Naive thymus-derived CD4-positive, alpha-beta T cell (primary cell): ENCODE measurements around the gene ZNF618. TPM values are rescaled to one million over a fixed set of nuclear protein-coding genes. Genes with fewer than 3 reads are reported as not detected.

Experiments
- ATAC-seq: fragments of 150-1000 bp; cut with Tn5 transposase; 2 replicates; pipeline ENCODE4 v1.10.0; 2021; ENCODE audit warnings: mild to moderate bottlenecking, moderate library complexity
- CTCF ChIA-PET: fragments of 350-600 bp; sonication (Branson Sonifier 250); formaldehyde crosslinking; loops from one replicate; lab custom pipeline; 2021; ENCODE audit warnings: antibody characterized with exemption; lab: Charles Lee
- POLR2A ChIA-PET: fragments of 350-600 bp; sonication (Branson Sonifier 250); formaldehyde crosslinking; loops from one replicate; lab custom pipeline; 2021; ENCODE audit warnings: antibody characterized with exemption, inconsistent platforms; lab: Charles Lee
- DNase-seq, 9 donors: peaks; one replicate each; pipeline versions ENCODE4 v3.0.0 to v3.0.0-alpha.2; 2020 to 2022; ENCODE audit warnings: mixed read lengths in 1 of 9
- H3K27ac ChIP-seq: one replicate; pipeline ENCODE4 v1.7.0; 2013; ENCODE audit warnings: mild to moderate bottlenecking, low read depth, low read length, moderate library complexity
- H3K27me3 ChIP-seq, 2 donors: one replicate each; pipeline ENCODE4 v1.7.0; 2013; ENCODE audit warnings: low read length in 2 of 2, mild to moderate bottlenecking in 2 of 2, moderate library complexity in 2 of 2; ENCODE audit not compliant: control insufficient read depth in 2 of 2, insufficient read depth in 2 of 2
- H3K36me3 ChIP-seq, 3 experiments: 1 replicate in 2 of 3; 2 replicates in 1 of 3; pipeline ENCODE4 v1.7.0; 2013; ENCODE audit warnings: low read length in 3 of 3, mild to moderate bottlenecking in 3 of 3, moderate library complexity in 1 of 3; ENCODE audit not compliant: insufficient read depth in 3 of 3, control insufficient read depth in 2 of 3
- H3K4me1 ChIP-seq, 2 donors: one replicate each; pipeline ENCODE4 v1.7.0; 2013; ENCODE audit warnings: low read length in 2 of 2, mild to moderate bottlenecking in 2 of 2, moderate library complexity in 1 of 2; ENCODE audit not compliant: control insufficient read depth in 2 of 2, insufficient read depth in 2 of 2
- H3K4me3 ChIP-seq: 2 replicates; pipeline ENCODE4 v1.7.0; 2013; ENCODE audit warnings: mild to moderate bottlenecking, low read length
- H3K9me3 ChIP-seq, 3 experiments: 1 replicate in 2 of 3; 2 replicates in 1 of 3; pipeline ENCODE4 v1.7.0; 2013; ENCODE audit warnings: low read length in 3 of 3; ENCODE audit not compliant: control insufficient read depth in 2 of 3
- H3K27ac Mint-ChIP-seq, 9 donors: one replicate each; pipeline ENCODE4 v1.8.0; 2020 to 2022; ENCODE audit warnings: mixed read lengths in 9 of 9, mild to moderate bottlenecking in 8 of 9, moderate library complexity in 5 of 9, inconsistent platforms in 2 of 9
- H3K27me3 Mint-ChIP-seq, 5 donors: one replicate each; pipeline ENCODE4 v1.8.0; 2021 to 2022; ENCODE audit warnings: mixed read lengths in 5 of 5, mild to moderate bottlenecking in 1 of 5
- H3K36me3 Mint-ChIP-seq, 5 donors: one replicate each; pipeline ENCODE4 v1.8.0; 2020 to 2022; ENCODE audit warnings: mixed read lengths in 5 of 5, mild to moderate bottlenecking in 3 of 5, inconsistent platforms in 1 of 5
- H3K4me1 Mint-ChIP-seq, 7 donors: one replicate each; pipeline ENCODE4 v1.8.0; 2020 to 2022; ENCODE audit warnings: mixed read lengths in 7 of 7, mild to moderate bottlenecking in 3 of 7, inconsistent platforms in 1 of 7
- H3K4me3 Mint-ChIP-seq, 10 donors: one replicate each; pipeline ENCODE4 v1.8.0; 2020 to 2022; ENCODE audit warnings: mild to moderate bottlenecking in 10 of 10, mixed read lengths in 10 of 10, moderate library complexity in 6 of 10, inconsistent platforms in 2 of 10
- H3K9me3 Mint-ChIP-seq, 11 donors: one replicate each; pipeline ENCODE4 v1.8.0; 2020 to 2022; ENCODE audit warnings: mixed read lengths in 11 of 11, mild to moderate bottlenecking in 4 of 11, inconsistent platforms in 1 of 11, moderate library complexity in 1 of 11
- intact Hi-C, 2 donors: fragments of 100-400 bp; cut with micrococcal nuclease; formaldehyde crosslinking; loops; one replicate each; pipeline ENCODE4 v1.15.1; 2023
- polyA plus RNA-seq, 2 donors: library from polyadenylated mRNA; unstranded; fragments of 300-500 nt; fragmentation: Illumina TruSeq; gene quantifications; one replicate each; pipeline ENCODE4 v1.2.3, GENCODE V29; 2021
- total RNA-seq, 6 experiments: library from RNA in 5 of 6; stranded (reverse) in 5 of 6; gene quantifications; 1 replicate in 5 of 6; 2 replicates in 1 of 6; pipeline ENCODE4 v1.2.3 and lab custom pipeline; 2021 to 2026

Gene ZNF618
- total and polyA plus RNA-seq, 7 experiments from 2014 or later: 0.17 to 3.3 (median 1.1) TPM

DNA sequence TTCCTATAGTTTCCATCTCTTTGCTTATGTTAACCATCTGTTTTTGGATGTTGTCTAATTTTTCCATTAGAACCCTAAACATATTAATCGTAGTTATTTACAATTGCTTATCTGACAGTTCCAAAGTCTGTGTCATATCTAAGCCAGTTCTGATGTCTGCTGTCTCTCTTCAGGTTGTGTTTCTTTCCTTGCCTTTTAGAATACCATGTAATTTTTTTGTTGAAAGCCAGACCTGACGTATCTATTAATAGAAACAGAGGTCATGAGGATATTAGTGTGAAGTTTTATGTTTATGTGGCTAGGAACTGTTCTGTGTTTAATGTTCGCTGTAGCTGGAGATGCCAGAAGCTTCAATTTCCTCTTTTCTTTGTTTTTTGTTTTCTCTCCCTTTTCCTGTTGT is 52.2 kb downstream of the ZNF618 start:
- Histone ChIP-seq H3K27me3 (no peaks in the 10 kb centered on the region), H3K4me3 (no peak overlapping the region), H3K36me3 (no peaks in the 10 kb centered on the region), H3K9me3 (no peaks in the 10 kb centered on the region), H3K4me1 (no peaks in the 10 kb centered on the region), H3K27ac (no peak overlapping the region)
- ChIA-PET POLR2A (no interaction called here), CTCF (no interaction called here)
- ATAC-seq (no peak), DNase-seq (no peak)
- peaks cover 0 to 17% (median 0%) of the 10 kb centered on the region in 5 donors for H3K27me3 Mint-ChIP-seq
- H3K36me3 Mint-ChIP-seq: peaks cover 0 to 5% (median 3%) of the 10 kb centered on the region in 5 donors
- no peaks in the 10 kb centered on the region for H3K4me1 Mint-ChIP-seq
- peaks cover 0 to 40% (median 9%) of the 10 kb centered on the region in 11 donors for H3K9me3 Mint-ChIP-seq
- no peak overlapping the region for H3K4me3 Mint-ChIP-seq
- intact Hi-C loops: no loop called here
- H3K27ac Mint-ChIP-seq: no peak overlapping the region

DNA sequence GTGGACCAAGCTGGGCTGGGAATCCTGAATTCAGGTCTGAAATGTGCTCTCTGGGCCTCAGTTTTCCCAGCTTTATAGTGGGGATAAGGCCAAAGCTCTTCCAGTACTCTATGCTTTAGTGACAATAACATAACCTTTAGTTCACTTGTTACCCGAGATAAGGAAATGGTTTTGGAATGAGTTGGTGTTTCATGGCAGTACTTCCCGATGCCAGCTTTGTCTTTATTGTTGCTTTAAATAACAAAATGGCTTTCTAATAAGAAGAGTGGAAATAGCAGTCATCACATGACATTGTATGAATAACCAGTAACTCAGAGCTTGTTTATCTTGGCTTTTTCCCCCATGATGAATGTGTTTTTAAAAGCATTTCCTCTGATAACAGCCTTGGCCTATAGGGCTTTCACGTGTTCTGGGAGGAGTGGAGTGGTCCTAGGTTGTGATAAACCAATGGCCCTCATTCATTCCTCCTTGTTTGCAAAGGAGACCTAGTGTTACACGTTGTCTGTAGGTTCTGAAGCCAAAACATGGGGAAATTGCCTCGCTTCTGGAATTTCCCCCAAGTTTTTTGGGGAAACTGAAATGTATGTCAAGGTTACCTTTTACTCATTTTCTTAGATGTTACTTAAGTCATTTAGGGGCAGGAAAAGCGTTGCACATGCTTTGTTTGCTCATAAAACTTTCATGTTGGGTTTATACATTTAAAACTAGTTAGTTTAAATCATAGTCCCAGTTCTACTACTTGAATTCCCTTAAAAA is 53.7 kb downstream of the ZNF618 start:
- no peaks in the 10 kb centered on the region for H3K4me1 Mint-ChIP-seq
- no peaks in the 10 kb centered on the region for H3K9me3 ChIP-seq
- intact Hi-C loops: no loop called here
- no peak overlapping the region for H3K4me3 ChIP-seq
- H3K36me3 ChIP-seq: no peaks in the 10 kb centered on the region
- H3K27ac Mint-ChIP-seq: no peak overlapping the region
- DNase-seq (no peak), ATAC-seq (no peak)
- peaks cover 0 to 5% (median 3%) of the 10 kb centered on the region in 5 donors for H3K36me3 Mint-ChIP-seq
- peaks cover 0 to 12% (median 0%) of the 10 kb centered on the region in 5 donors for H3K27me3 Mint-ChIP-seq
- H3K4me1 ChIP-seq: no peaks in the 10 kb centered on the region
- H3K27me3 ChIP-seq: no peaks in the 10 kb centered on the region
- no peak overlapping the region for H3K4me3 Mint-ChIP-seq
- ChIA-PET POLR2A (no interaction called here), CTCF (no interaction called here)
- H3K9me3 Mint-ChIP-seq: peaks cover 0 to 29% (median 6%) of the 10 kb centered on the region in 11 donors
- no peak overlapping the region for H3K27ac ChIP-seq

DNA sequence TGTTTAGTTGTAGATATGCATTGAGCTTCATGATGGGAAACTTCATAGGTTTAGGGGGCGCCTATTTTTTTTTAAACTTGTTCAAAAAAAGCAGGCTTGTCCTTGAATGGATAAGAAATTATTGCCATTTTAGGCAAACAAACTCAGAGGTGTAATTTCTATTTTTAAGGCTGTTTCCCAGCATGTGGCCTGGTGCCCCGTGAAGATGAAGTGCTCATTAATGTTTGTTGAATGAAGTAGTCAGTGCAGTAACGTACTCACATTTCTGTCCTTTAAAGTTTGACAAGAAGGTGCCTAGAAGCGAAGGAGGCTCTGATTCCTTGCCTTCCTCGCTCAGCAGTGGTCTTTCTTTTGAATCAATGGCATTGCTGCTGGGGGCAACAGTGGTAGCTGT is 54.3 kb downstream of the ZNF618 start:
- ATAC-seq (no peak), DNase-seq (no peak)
- no peak overlapping the region for H3K27ac Mint-ChIP-seq
- H3K4me1 ChIP-seq: no peaks in the 10 kb centered on the region
- peaks cover 0 to 29% (median 6%) of the 10 kb centered on the region in 11 donors for H3K9me3 Mint-ChIP-seq
- ChIA-PET CTCF (no interaction called here), POLR2A (no interaction called here)
- no peaks in the 10 kb centered on the region for H3K9me3 ChIP-seq
- no peaks in the 10 kb centered on the region for H3K27me3 ChIP-seq
- H3K36me3 ChIP-seq: no peaks in the 10 kb centered on the region
- H3K27me3 Mint-ChIP-seq: peaks cover 0 to 9% (median 0%) of the 10 kb centered on the region in 5 donors
- H3K4me3 Mint-ChIP-seq: no peak overlapping the region
- no peak overlapping the region for H3K27ac ChIP-seq
- no peaks in the 10 kb centered on the region for H3K4me1 Mint-ChIP-seq
- intact Hi-C loops: no loop called here
- H3K4me3 ChIP-seq: no peak overlapping the region
- H3K36me3 Mint-ChIP-seq: peaks cover 0 to 5% (median 3%) of the 10 kb centered on the region in 5 donors

DNA sequence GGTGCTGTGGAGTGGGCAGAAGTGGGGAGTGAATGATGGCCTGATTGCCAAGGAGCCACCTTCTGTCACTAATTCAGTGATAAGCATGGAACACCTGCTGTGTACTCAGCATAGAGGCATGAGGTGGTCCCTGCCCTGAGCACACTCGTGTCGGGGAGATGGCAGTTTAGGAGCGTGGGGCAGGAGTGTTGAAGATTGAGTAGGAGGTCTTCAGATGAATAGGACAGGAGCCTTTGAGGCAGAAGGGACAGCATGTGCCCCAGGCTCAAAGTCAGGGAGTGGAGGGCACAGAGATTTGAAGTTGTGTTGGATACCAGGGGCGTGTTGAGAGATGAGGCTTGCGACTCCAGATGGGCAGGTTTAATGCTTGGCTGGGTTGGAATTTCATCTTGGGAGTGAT is 55.0 kb downstream of the ZNF618 start:
- DNase-seq (no peak), ATAC-seq (no peak)
- Histone ChIP-seq H3K4me1 (no peaks in the 10 kb centered on the region), H3K9me3 (no peaks in the 10 kb centered on the region), H3K4me3 (no peak overlapping the region), H3K27me3 (no peaks in the 10 kb centered on the region), H3K27ac (no peak overlapping the region), H3K36me3 (no peaks in the 10 kb centered on the region)
- intact Hi-C loops: no loop called here
- H3K4me3 Mint-ChIP-seq: no peak overlapping the region
- CTCF ChIA-PET: no interaction called here
- H3K36me3 Mint-ChIP-seq: peaks cover 0 to 5% (median 3%) of the 10 kb centered on the region in 5 donors
- H3K9me3 Mint-ChIP-seq: peaks cover 0 to 22% (median 6%) of the 10 kb centered on the region in 11 donors
- POLR2A ChIA-PET: no interaction called here
- no peaks in the 10 kb centered on the region for H3K4me1 Mint-ChIP-seq
- peaks cover 0 to 9% (median 0%) of the 10 kb centered on the region in 5 donors for H3K27me3 Mint-ChIP-seq
- H3K27ac Mint-ChIP-seq: no peak overlapping the region

DNA sequence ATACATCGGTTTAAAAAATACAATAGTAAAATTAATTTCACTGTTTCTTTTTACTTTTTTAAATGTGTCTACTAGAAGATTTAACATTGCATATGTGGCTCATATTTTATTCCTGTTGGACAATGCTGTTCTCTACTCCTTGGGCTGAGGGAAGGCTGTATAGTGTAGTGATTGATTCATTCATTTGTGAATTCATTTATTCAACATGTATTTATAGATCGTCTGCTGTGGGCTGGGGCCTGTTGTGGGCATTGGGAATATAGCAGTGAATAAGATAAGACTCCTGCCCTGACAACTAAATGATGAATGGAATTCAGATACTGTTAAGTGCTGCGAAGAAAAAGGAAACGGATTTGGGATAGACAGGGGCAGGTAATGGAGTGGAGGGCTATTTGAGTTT is 55.7 kb downstream of the ZNF618 start:
- CTCF ChIA-PET: no interaction called here
- Histone ChIP-seq H3K4me3 (no peak overlapping the region), H3K27ac (no peak overlapping the region), H3K4me1 (no peaks in the 10 kb centered on the region), H3K9me3 (no peaks in the 10 kb centered on the region), H3K36me3 (no peaks in the 10 kb centered on the region), H3K27me3 (no peaks in the 10 kb centered on the region)
- Mint-ChIP-seq H3K36me3 (peaks cover 0 to 5% (median 3%) of the 10 kb centered on the region in 5 donors), H3K27ac (no peak overlapping the region), H3K4me1 (no peaks in the 10 kb centered on the region), H3K27me3 (peaks cover 0 to 9% (median 0%) of the 10 kb centered on the region in 5 donors), H3K9me3 (peaks cover 0 to 16% (median 6%) of the 10 kb centered on the region in 11 donors), H3K4me3 (no peak overlapping the region)
- no peak for DNase-seq
- no peak for ATAC-seq
- POLR2A ChIA-PET: no interaction called here
- intact Hi-C loops: no loop called here

DNA sequence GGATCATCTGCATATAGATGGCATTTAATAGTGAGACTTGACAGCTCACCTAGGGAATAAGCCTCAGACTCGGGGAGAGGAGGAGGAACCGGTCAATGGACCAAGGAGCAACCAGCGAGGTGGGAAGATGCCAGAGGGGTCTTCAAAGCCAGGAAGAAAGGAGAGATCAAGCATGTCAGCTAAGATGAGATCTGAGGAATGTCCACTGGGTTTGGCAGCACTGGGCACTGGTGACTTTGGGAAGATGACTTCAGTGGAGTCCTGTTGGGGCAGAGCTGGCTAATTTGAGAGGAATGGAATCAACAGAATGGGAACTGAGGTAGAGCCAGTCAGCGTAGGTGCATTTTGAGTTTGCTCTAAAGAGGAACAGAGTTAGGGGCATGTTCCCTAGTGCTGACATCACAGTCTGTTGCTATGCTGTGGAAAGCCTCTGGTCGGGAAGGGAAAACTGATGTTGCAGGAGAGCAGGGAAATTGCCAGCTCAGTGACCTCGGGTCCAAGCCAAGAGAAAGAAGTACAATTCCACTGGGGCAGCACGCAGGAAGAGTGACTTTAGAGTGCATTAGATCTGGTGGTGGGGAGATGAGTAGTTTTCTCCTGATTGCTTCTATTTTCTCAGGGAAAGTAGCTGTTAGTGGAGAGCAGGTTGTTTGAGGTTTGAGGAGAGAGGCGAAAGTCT is 56.9 kb downstream of the ZNF618 start:
- no peak overlapping the region for H3K4me3 ChIP-seq
- CTCF ChIA-PET: no interaction called here
- no peak overlapping the region for H3K4me3 Mint-ChIP-seq

More for the DNA sequence above, 56.9 kb downstream of the ZNF618 start:
- Mint-ChIP-seq H3K27ac (no peak overlapping the region), H3K36me3 (peaks cover 0 to 3% (median 0%) of the 10 kb centered on the region in 5 donors), H3K4me1 (no peaks in the 10 kb centered on the region), H3K27me3 (peaks cover 0 to 5% (median 0%) of the 10 kb centered on the region in 5 donors), H3K9me3 (peaks cover 0 to 12% (median 6%) of the 10 kb centered on the region in 11 donors)
- no peaks in the 10 kb centered on the region for H3K9me3 ChIP-seq
- no peaks in the 10 kb centered on the region for H3K36me3 ChIP-seq
- DNase-seq (no peak), ATAC-seq (no peak)
- no peaks in the 10 kb centered on the region for H3K4me1 ChIP-seq
- intact Hi-C loops: no loop called here
- H3K27ac ChIP-seq: no peak overlapping the region
- POLR2A ChIA-PET: no interaction called here
- H3K27me3 ChIP-seq: no peaks in the 10 kb centered on the region
